Fibroblast of skin of right quadriceps (primary cell): ENCODE results near the gene S100A11.
"Not testable (repeated sequence)": the region's sequence is repeated elsewhere in the genome, so short reads cannot be mapped to it uniquely, and the experiment has no call there.

Experiments
- DNase-seq: peaks from one replicate; pipeline ENCODE4 v3.0.0-alpha.2; 2013

Gene S100A11

DNA sequence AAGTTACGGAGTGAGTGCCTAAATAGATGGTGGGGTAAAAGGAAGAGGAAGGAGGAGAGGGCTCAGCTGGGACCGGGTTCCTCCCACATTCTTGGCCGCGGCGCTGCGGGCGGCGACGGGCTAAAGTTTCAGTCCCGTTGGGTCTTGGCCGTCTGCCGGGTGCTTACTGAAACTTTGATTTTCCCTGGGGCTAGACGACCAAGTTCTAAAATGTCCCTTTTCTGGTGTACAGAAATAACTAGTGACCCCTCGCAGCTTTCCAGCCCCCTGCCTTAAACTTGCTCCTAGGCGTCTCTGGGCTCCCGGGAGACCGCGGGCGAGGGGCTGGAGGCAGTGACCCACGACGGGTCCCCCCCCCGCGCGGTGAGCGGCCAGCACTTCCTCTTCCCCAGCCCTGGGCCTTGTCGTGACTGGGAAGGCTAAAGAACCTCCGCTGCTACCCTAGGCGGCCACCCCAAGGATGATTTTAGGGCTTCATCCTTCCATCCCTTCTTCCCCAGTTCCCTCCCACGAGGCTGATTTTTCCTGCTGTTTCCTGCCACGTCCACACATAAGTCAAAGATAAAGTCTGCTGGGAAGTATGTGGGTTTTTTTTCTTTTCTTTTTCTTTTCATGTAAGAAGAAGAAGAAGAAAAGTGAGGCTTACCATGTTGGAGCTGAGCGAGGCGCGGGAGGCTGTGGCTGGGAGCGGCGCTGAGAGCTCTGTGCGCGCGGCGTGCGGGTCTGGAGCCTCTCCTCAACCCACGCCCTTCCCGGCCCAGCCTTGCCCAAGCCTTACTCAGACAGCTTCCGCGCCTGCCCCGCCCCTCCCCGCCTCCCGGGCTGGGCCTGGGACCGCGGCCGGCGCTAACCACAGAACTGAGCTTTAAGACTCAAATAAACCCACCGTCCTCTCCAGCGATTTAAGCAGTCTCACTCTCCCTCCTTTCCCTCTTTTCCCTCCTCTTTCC lies at the start of gene S100A11:
TSS of gene S100A11 (minus strand) at position 738 of the 950 bp plus-strand sequence. CDS start at position 649, 89 bp downstream.
- peak; percentile 84 for DNase-seq

DNA sequence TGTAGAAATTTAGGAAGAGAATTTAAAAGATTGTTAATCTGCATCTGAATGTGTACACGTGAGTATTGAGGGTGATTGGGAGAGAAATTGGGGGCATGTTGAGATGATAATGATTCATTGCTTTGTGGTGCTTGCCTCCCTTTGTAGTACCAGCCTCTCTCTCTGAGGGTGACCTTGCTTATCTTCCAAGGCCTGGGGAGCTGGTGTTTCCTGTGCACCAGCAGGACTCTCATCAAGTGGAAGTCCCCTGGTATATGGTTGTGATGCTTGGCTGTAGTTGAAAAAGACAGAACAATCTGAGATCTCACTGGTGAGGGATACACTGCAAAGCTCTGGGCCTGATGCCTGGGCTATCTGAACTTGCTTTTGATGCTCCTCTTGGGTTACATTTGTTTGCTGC lies 48.0 kb upstream of the S100A11 start:
- DNase-seq = no peak

DNA sequence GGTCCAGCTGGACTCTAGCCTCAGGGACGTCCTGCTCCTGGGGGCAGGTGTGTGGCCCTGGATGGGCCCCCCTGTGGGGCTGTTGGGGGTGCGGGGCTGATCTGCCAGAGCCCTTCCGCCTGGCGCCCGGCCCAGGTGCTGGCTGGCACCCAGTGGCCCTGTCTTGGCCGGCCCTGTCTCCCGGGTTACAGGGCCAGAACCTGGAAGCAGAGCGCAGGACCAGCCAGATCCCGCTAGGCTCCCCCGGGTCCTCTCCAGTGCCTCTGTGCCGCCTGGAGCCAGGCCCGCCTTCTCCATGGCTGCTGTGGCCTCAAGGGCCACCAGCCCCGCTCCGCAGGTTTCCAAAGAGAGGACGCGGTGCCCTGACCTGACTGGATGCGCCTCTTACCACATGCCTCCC lies 44.2 kb upstream of the S100A11 start:
- not testable (repeated sequence) for DNase-seq

DNA sequence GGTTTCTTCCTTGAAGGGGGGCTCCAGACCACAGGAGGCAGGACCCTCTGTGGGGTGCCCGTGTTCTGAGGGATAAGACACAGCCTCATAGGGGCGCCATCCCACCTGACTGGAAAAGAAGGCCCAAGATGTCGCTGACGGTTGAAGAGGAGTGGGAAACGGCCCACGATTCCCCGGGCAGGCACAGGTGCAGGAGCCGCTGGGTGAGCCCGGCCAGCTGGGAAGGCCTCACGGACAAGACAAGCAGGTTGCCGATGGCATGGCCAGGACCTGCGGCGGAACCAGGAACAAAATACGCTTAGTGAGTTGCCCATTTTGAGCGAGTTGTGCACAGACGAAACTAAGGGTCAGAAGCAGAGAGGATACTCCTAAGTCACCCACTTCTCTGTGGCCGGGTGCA lies 43.7 kb upstream of the S100A11 start:
- not testable (repeated sequence) for DNase-seq

DNA sequence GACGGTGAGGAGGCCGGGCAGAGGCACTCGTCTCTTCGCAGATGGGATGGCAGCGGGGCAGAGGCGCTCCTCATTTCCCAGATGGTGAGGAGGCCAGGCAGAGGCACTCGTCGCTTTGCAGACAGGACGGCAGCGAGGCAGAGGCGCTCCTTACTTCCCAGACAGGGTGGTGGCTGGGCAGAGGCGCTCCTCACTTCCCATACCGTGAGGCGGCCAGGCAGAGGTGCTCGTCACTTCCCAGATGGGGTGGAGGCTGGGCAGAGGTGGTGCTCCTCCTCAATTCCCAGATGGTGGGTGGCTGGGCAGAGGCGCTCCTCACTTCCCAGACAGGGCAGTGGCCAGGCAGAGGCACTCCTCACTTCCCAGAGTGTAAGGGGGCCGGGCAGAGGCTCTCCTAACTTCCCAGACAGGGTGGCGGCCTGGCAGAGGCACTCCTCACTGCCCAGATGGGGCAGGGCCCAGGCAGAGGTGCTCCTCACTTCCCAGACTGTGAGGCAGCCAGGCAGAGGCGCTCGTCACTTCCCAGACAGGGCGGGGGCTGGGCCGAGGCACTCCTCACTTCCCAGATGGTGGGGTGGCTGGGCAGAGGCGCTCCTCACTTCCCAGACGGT lies 42.1 kb upstream of the S100A11 start:
- no peak for DNase-seq

DNA sequence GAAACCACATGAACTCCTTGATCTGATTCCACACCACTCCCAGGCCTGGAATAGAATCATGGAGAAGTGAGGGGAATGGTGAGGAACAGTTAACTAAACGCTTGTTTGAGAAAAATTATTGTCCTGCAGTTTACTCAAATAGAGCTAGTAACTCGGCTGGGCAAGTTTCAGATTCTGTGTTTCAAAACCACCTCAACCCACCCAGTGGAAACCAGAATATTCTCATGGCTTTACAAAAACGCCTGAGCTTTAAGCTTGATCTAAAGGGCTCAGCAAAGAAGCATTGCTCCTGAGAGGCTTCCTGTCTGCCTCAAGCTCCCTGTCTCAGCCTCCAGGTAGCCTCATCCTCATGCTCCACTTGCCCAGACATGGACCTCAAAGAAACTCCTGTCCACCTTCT lies 35.5 kb upstream of the S100A11 start:
- no peak for DNase-seq

DNA sequence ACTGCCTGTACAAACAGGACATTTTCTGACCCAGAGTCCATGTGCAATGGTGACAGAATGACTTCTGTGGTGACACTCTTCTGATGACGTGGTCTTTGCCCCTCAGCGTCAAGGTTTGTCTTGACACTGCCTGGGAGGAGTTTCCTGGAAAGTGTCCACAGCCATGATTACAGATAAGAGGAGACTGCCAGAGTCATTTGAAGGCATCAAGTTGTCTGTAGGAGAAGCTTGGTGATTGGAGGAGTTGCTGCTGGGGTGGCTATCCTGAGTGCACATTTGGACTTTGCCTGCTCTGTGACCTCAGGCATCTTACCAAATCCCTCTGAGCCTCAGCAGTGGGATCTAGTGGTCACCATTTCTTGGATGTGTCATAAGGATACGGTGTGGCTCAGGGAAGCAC lies 34.3 kb upstream of the S100A11 start:
- DNase-seq = no peak

DNA sequence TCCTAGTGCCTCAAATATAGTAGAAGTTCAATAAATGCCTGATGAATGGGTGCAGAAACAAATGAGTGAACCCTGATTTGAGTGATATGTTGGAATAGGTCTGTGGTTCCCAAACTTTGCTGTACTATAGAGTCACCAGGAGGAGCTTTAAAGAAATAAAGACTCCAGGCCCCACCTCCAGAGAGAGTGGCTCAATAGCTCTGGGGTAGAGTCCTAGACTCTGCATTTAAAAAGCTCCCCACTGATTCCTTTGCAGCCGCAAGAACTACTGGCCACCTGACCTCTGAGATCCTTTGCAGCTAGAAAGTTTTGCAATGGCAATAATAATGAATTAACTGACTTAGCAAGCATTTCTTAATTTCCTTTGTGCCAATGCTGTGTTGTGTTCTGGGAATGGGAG lies 31.1 kb upstream of the S100A11 start:
- no peak for DNase-seq

DNA sequence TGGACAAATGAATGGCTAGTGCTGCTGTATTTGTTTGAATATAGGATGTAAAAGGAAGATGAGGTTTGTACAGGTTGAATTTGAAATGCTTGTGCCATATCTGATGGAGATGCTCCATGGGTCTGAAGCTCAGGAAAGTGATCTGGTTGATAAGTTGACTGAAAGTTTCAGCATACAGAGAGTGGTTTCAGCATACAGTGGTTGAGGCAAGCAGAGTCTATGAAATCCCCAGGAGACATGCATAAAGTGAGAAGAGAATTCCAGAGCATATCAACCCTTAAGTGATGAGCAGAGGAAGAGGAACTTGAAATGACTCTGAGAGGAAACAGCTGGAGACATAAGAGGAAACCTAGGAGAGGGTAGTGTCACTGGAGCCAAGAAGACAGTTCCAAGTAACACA lies 30.3 kb upstream of the S100A11 start:
- DNase-seq = no peak

DNA sequence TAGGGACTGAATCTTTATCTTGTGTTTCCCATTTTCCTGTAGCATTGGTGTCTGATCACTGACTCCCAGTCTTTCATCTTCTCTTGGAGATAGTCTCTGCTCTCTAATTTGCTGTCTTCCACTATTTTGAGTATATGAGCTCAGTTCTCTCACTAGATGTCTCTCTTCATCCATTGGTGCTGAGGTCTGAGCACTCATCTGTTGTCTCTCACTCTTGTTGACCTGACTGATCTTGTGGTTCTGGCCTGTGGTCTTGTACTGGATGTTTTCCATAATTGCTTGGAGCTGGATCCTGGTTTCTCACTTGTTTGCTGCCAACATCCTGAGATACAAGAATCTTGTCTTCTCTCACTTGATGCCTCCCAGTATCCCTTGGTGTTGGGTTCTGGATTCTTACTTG lies 25.1 kb upstream of the S100A11 start:
- no peak for DNase-seq

DNA sequence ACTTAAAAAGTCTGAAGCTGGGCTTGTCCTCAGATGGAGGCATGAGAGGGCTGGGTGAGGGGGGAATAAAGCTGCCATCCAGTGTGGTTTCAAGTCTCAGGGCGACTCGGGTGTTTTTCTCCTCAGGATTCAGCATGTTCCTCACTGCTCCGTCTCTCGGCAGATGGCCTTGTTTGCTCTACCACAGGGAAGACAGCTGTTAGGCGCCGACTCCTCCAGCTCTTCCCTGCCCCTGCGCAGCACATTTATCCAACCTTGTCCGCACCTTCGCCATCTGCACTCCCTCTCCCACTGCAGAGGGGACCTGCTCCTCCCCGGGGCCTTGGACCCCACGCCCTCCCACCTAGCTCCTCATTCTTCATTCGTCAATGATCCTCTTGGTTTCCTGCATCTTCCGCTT lies 16.6 kb upstream of the S100A11 start:
- no peak for DNase-seq

DNA sequence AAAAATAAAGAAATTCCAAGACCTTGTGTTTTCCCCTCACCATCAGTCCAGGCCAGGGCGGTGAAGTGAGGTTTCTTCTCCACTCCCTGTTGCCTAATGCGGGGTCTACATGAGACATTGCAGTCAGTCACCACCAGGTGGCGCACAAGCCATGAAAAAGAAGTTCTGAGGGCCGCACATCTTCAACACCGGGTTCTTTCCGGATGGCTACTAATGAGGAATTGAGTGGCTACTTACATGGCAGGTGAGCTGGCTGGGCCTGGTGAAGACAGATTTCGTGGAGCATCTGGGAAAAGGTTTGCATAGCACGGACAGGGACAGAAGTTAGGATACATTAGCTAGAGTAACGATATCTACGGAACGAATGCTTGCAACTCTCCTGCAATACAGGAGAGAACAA lies 15.8 kb upstream of the S100A11 start:
- DNase-seq = peak; percentile 72

DNA sequence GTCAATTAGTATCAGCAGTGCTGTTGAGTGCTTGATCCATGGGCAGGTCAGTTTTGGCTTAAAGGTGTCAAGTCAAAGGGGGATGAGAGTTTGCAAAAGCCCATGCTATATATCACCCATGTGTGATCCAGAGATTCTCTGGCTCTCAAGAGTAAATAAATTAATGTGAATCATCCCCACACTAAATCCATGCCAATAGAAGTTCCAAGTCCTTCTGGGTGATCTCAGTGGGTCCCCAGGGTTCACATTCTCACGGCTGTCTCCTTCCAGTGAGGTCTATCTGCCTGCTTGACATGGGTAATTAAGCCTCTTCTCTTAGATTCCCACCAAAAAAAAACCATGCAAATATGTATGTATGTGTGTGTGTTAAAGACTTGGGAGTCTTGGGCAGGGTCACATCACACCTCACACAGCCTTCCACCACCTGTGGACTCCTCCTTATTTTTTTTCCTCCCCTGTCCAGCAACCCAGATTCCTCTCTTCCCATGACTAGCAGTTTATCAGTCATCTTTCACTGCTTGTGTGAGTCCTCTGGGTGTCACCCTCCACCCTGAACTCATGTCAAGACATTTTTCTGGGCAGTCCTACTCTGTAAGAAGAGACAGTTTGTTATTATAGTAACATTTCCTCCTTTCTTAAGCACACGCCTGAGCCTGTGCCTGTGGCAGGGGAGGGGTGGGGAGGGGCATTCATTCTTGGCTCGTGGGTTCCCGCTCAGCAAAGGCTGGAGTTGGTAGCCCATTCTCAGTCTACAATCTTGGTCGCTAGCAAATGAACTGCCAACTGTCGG lies 14.3 kb upstream of the S100A11 start:
- DNase-seq = peak; percentile 13

DNA sequence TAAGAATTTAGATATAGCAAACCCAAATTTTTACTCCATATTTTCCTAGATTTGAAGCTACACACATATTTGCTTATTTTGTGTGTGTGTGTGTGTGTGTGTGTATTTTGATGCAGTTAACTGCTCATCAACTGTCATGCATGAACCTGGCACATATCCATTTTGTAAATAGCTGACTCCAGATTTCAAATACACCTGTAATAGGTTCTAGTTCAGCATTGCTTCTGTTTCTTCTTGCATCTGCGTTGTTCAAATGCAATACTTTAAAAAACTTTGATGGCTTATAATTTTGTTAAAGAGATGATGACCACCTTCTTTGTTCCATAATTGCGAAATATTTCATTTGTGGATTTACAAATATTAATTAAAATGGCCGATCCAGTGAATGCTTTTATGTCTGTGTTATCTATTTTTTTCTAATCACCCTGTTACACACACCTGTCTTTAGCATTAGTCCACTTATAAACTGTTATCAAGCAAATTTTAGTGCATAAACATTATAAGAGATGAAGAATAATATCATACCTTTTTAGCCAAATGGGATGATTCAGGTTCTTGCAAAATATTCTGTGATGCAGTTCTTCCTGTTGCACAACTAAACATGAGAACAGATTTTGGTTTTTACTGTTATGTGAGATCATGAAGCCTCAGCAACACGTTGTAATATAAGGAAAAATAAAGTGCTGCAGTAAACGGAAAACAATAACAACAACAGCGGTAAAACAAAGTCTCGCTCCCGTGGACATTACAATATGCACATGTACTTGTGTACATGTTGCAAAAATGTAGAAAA lies 12.7 kb upstream of the S100A11 start:
- peak; percentile 49 for DNase-seq

DNA sequence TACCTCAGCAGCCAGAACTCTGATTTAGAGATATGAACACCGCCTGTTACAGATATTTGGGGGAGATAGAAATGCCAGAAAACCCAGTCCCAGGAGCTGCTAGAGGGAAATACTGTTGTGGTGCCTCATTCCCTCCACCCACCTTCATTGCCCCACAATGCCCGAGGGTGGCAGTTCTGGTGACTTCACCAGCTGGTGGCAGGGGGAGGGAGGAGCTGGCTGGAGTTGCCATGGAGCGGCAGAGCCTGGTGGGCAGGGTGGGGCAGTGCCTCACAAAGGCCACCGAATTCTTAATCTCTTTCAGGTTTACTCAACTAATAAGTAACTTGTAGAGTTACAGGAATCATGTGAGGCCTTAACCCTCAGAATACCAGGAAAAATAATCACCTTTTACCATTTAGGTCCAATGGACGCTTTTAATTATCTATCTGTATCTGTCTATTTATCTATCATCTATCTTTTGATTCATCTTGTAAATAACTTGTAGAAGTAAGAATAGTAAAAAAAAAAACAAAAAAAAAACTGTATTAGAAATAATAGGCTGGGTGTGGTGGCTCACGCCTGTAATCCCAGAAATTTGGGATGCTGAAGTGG lies 11.7 kb upstream of the S100A11 start:
- no peak for DNase-seq

DNA sequence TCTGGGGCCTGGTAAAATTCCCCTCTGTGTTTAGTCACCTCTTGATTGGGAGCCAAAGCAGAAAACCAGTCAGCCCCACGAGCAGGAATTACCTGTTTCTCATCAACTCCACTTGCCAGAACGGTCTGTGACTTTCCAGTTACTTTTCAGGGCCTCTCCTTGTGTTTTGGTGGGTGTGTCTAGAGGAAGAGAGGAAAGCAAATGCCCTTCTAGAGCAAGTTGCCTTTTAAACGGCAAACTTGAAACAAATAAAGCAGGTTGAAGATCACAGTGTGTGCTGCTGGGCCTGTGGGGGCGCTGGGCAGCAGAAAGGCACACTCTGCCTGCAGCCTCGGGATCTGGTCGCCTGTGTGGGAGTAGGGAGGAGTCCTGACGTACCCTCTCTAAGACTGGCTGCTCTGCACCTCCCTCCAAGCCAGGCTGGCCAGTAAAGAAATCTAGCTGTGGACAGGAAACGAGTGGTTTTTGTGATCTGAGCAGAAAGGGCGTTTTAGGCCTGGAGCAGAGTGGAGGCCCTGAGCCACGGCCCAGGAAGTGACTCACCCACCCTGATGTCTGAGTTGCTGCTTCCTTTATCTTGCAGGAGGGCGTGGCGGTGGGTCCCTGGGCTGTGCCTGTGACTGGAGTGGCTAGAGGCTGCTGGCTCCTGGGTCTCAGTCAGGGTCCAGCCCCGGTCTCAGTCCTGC lies 11.1 kb upstream of the S100A11 start:
- DNase-seq = peak; percentile 98

DNA sequence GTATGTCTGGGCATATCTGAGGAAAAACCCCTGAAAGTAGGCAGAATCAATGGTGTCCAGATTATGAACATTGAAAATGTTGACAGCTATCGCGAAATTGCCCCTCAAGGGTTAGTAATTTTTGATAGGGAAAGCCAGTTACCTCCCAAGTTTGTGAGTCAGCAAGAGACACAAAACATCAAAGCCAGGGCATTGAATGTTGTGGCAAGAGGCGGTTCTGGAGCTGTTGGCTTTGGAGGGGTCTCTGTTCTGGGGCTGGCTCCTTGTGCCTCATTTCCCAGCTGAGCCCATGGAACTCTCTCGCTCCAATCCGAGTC lies 10.6 kb upstream of the S100A11 start:
- no peak for DNase-seq

DNA sequence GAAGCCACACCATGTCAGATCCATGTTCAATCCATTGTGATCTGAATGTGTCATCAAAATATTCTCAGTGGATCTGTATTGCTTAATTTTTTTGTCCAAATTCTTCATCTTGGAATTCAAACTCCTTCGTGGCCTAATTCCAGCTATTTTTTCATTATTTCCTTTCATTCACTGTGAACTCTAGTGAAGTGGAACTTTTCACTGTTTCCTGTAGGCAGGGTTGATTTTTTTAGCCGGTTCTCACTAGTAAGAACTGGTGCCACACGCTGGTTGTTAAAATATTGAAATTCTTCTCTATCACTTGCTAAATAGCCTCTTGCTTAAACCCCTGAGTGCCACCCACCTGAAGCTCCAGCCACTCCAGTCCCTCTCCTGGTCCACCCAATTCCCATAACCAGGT lies 7.6 kb upstream of the S100A11 start:
- DNase-seq = no peak

DNA sequence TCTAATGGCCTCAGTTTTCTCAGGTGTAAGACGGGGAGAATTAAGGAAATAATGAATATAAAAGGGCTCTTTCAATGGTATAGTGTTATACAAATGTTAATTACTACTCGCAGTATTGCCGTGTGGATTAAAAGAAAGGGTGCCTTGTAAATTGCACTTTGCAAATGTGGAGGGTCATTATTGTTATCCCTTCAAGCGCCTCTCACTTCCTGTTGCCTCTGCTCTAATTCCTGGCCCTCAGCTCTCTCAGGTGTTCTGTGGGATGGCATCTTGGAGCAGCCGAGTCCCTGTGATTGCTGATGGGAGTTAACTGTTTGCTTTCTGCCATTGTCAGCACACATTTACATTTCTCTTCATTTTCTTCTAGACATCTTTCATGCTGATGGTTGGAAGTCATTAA lies 7.1 kb upstream of the S100A11 start:
- no peak for DNase-seq

DNA sequence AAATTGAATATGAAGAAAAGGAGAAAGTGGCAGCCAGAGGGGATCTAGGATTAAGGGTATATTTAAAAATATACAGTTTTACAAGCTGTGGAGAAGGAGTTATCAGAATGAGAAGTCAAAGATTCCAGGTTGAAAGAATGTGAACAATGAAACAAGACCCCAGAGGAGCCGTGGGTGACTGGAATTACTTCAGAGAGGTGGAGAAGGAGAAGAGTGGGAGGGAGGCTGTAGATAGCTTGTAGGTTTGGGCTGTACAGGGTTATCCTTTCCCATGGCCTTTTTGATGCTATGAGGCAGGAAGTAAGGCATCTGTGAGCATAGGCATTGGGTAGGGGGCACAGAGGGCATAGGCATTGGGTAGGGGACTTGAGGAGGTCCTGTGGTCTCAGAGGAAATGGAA lies 5.2 kb upstream of the S100A11 start:
- no peak for DNase-seq

DNA sequence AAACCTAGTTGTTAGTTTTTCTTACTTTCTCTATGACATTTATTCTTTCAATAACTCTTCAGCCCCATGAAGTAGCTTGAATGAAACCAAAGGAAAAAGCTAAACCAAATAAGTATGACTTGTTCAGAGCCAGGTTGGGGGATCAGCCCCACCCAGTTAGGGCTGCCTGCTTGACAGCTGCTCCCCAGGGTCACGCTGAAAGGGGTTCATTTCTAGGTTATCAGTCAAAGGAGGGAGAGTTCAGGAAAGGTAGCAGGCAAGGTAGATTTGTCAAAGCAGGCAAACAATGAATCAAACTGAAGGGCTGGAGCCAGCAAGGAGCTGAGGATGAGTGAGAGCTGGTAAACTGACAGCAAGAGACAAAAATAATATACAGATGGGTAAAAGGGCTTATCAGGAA lies 3.1 kb upstream of the S100A11 start:
- no peak for DNase-seq

DNA sequence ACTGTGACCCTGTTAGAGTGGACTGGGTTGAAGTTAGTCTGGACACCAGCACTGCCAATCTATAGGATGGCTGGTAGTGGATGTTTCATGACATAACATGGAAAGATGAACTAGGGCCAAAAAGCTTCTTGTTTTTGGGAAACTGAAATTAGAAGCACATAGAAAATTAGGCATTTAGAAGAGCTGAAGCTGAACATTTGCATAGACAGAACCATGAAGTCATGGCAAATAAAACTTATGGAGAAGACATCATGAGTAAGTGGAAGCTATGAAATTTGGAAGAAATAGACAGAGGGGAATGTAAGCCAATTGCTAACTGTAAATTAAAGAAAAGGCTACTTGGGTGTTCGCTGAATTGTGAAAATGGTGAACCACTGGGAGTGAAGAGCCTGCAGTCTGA lies 2.7 kb upstream of the S100A11 start:
- no peak for DNase-seq
